NCI-H146 treated with DMSO at 0.1 percent for 48 hours (cell line): ENCODE measurements around the gene VENTX.
"Not testable (repeated sequence)": the region's sequence is repeated elsewhere in the genome, so short reads cannot be mapped to it uniquely, and the experiment has no call there.

Experiments used
- DNase-seq: peaks from one replicate; lab custom pipeline; 2025; ENCODE audit not compliant: unreplicated experiment; lab: John Stamatoyannopoulos, UW

The VENTX gene

DNA sequence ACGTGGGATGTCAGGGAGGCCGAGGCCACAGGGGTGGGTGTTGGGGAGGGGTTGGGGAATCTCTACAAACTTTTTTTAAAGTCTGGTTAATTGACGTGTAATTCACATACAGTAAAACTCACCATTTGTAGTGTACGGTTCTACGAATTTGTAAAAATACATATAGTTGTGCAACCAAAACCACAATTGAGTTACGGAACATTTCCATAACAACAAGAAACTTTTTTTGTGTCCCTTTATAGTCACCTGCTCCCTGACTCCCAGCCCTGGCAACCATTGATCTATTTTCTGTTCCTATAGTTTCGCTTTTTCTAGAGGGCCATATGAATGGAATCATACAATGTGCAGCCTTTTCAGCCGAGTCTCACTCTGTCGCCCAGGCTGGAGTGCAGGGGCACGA, 2.9 kb upstream of the VENTX start:
- not testable (repeated sequence) for DNase-seq

GRCh38 chr10:133235265-133235855, 2.3 kb upstream of the VENTX start:
- DNase-seq, result no peak

GRCh38 chr10:133235932-133236331, 1.7 kb upstream of the VENTX start:
- no peak for DNase-seq

GRCh38 chr10:133236401-133237240, 1.0 kb upstream of the VENTX start:
- DNase-seq, result no peak

DNA sequence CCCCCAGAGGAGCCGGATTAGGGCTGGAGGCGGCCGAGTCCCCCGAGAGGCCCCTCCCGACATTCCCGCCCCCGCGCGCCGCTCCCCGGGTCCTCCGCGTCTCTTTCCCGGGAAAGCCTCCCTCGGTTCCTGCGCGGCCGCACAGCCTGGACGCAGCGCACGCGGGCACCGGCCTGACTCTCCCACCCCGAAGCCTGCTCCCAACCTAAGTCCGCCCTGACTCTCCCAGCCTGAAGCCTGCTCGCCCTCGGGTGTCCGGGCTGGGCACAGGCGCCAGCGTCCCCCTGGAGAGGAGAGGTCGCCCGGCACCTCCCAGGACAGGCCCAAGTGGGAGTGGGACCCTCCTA, 441 bp upstream of the VENTX start:
- no peak for DNase-seq

GRCh38 chr10:133238466-133238804, 780 bp downstream of the VENTX start:
- DNase-seq, result no peak

DNA sequence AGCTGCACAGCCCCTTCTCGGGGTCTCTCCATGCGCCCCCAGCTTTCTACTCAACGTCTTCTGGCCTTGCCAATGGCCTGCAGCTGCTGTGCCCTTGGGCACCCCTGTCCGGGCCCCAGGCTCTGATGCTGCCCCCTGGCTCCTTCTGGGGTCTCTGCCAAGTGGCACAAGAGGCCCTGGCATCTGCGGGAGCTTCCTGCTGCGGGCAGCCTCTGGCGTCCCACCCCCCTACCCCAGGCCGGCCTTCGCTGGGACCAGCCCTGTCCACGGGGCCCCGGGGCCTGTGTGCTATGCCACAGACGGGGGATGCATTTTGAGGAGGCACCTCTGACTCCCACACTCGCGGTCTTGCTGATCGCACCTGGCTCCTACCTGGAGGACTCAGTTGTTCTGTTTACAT, 2.3 kb downstream of the VENTX start:
- no peak for DNase-seq

DNA sequence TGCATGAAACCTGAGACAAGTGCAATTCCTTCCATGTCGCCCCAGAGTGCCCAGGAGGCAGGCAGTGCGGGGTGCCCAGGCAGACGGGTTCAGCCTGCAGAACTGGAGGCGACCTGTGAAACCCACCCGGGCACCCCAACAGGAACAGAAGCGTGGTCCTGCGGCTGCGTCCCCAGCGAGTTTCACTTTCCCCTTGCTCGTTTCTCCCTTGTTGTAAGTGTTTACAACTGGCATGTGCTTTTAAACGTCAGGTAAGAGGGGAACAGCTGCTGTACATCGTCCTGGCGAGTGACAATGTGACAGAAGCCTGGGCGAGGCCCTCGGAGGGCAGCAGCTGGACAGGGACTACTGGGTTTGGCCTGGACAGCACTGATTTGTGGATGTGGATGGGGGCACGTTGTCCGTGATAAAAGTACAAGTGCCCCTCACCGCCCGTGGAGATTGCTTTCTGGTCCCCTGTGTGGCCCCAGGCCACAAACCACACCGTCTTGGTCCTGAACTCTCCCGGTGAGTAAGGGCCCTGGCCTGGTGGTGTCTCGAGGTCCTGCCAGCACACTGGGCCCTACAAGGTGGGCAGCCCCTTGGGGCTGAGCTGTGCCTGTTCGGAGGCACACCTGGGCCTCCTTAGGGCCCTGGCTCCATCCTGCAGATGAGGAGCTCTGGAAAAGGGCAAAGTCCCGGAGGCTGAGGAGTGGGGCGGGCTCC, 4.0 kb downstream of the VENTX start:
- no peak for DNase-seq

DNA sequence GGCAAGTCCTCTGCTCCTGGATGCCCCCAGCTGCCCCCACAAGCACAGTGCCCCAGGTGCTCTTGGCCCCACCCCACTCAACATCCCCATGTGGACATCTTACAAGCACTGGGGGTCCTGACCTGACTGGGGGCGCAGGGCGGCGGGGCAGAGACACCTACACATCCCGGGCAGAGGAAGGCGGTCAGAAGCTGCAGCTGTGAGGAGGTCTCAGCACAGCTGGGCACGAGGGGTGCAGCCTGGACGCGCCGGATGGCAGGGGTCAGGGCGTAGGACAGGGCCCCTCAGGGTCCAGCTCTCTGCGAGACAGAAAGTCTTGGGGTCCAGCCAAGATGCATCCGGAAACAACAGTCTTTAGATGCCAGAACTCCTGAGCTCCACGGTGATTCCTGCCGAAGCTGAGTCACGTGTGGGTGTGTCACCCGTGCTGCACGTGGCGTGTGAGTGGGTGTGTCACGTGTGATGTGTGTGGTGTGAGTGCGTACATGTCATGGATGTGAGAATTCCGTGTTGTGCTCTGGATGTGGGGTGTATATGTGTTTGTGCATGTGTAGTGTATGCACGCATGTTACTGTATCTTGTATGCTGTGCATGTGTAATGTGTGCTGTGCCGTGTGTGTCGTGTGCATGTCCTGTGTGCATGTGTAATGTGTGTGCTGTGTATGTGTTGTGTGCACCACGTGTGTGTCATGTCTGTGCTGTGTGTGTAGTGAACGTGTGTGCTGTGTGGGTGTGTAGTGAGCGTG, 5.1 kb downstream of the VENTX start:
- no peak for DNase-seq

- DNase-seq, result no peak
Observed at GRCh38 chr10:133243593-133243992, 5.9 kb downstream of the VENTX start.

- DNase-seq, result no peak
Observed at GRCh38 chr10:133245439-133246235, 8.0 kb downstream of the VENTX start.

- no peak for DNase-seq
Observed at GRCh38 chr10:133246236-133246626, 8.6 kb downstream of the VENTX start.

DNA sequence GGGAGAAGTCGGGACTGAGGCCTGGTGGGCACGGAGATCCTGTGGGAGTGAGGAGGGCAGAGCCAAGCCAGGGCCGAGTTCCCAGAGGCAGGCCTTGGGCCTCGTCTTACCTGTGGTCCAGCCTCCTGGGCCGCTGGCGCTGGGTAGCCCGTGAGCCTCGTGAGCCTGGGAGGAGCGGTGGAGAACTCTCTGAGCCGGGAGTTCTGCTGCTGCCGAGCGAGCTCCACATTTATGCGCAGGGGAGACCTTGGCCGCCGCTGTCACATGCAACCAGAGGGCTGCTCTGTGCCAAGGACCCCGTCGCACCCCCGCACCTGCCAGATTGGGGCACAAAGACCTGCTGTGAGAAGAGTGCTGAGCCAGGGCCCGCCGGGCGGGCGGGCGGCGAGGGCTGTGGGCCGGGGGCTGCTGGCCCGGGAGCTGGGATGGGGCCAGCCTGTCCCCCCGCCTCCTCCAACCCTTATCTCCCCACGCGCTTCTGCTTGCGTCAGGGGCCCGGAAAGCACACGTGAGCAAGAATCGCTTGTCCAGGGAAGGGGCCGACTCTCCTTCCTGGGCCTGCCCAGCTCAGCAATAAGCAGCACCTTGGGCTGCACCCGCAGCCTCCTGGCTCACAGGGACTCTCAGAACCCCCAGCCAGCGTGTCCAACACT, 10.2 kb downstream of the VENTX start:
- DNase-seq, result no peak

DNA sequence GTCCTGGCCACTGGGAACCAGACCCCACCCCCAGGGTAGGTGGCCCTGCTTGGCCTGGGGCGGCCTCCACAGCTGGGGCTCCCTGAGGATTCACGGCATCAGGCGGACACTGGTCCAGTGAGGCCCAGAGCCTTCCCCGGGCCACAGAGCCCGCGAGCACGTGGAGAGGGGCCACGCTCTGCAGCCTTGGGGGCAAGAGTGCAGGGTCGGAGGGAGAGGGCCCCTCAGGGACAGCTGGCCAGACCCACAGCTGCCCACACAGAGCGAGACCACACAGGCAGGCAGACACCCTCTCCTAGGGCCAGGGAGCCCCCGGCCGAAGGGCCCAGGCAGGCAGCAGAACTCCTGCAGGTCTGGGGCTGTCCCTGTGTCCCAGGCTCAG, 10.7 kb downstream of the VENTX start:
- DNase-seq, result no peak

DNA sequence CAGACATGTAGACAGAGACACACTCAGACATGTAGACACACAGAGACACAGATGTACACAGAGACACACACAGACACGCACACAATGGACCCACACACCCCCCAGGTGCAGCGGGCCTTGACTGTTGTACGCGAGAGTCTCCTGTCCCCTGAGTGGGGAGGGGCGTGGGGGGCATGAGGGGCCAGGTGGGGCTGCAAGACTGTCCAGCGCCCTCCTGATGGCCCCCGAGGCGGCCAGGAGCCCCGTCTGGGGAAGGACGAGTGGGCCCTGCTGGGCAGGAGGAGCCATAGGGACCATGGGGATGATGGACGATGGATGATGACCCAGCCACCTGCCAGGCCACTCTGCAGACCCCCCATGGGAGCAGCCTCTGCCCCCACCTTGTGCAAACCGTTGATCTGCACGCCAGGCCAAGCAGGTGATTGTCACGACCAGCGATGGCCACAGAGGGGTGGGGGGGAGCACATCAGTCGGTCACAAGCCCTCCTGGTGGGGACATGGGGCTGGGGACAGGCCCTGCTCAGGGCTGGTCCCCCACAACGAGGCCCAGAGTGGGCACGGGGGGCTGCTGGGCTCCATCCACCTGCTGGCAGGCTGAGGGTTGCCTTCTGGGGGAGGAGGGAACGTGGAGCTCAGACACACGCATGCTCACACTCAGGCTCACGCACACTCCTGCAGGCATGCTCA, 11.6 kb downstream of the VENTX start:
- DNase-seq, result no peak

DNA sequence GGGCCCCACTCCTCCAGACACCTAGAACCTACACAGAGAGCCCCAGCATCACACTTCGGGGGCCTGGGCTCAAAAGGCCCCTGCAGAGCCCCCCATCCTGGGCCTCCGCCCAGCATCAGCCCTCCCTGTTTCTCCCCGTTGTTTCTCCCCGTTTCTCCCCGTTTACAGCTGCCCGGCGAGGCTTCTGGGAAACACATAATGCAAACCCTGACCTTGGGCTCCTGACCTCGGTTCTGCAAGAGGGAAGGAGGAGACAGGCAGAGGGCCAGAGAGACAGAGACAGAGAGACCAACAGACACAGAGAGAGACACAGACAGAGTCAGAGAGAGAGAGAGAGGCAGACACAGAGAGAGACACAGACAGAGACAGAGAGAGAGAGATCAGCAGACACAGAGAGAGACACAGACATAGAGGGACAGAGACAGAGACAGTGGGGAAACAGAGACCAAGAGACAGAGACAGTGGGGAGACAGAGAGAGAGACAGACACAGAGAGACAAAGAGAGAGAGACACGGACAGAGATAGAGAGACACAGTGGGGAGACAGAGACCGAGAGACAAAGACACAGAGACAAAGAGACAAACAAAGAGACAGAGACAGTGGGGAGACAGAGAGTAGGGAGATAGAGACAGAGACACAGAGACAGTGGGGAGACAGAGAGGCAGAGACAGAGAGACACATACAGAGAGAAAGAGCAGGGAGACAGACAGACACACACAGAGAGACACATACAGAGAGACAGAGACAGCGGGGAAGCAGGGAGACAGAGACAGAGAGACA, 12.5 kb downstream of the VENTX start:
- DNase-seq, result no peak

GRCh38 chr10:133251388-133252222, 13.9 kb downstream of the VENTX start:
- DNase-seq, result no peak

DNA sequence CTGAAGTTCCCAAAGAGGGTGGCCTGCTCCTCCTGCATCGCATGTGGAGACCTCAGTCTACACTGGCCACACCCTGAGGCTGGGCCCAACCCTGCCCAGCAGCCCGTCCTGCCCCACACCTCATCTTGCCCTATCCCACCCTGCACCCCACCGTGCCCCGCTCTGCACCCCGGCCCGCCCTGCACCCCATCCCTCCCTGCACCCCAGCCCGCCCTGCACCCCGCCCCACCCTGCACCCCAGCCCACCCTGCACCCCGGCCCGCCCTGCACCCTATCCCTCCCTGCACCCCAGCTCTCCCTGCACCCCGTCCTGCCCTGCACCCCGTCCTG, 14.5 kb downstream of the VENTX start:
- no peak for DNase-seq
